Measurements from ENCODE around the gene ZNF365. TPM values are rescaled to one million over a fixed set of nuclear protein-coding genes. Genes with fewer than 3 reads are reported as not detected.

The ZNF365 gene
- total and polyA plus RNA-seq, 2 experiments from 2014 or later: 0.60 to 0.93 TPM

DNA sequence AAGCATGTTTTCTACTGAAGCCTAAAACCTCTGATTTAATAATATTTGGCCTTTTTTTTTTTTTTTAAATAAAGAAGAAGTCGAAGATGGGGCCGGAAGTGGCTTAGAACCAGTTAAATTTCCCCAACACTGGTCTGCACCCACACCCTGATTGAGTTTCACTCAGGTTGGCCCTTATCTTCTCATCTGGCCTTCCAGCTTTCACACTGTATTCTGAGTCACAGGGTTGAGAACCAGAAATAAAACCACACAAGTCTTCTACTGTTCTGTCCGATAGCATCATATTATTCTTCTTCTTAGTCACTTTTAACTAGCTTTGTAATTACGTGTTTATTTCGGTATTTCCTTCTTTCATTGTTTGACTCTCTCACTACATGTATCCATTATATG is 9.9 kb downstream of the ZNF365 start:
- no peak for TF ChIP-seq EZH2phosphoT487 (IDR thresholded peaks at IDR 0.05; ENCODE audit: low read depth, severe bottlenecking, unreplicated experiment)
- TF ChIP-seq, protein P1, sequence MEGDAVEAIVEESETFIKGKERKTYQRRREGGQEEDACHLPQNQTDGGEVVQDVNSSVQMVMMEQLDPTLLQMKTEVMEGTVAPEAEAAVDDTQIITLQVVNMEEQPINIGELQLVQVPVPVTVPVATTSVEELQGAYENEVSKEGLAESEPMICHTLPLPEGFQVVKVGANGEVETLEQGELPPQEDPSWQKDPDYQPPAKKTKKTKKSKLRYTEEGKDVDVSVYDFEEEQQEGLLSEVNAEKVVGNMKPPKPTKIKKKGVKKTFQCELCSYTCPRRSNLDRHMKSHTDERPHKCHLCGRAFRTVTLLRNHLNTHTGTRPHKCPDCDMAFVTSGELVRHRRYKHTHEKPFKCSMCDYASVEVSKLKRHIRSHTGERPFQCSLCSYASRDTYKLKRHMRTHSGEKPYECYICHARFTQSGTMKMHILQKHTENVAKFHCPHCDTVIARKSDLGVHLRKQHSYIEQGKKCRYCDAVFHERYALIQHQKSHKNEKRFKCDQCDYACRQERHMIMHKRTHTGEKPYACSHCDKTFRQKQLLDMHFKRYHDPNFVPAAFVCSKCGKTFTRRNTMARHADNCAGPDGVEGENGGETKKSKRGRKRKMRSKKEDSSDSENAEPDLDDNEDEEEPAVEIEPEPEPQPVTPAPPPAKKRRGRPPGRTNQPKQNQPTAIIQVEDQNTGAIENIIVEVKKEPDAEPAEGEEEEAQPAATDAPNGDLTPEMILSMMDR (IDR thresholded peaks at IDR 0.05; ENCODE audit: poor library complexity): no peak
- no peak for TF ChIP-seq EZH2 (IDR thresholded peaks at IDR 0.05; ENCODE audit: borderline replicate concordance)
- H3K79me2 ChIP-seq: no peaks in the 10 kb centered on the region
- H3K9me2 ChIP-seq (replicated peaks; ENCODE audit: insufficient read depth): no peaks in the 10 kb centered on the region
- no peak overlapping the region for H3K4me2 ChIP-seq
- no peak for DNase-seq (ENCODE audit: low spot score)
- no peak overlapping the region for H2AFZ ChIP-seq
- no peak overlapping the region for H3K4me3 ChIP-seq
- H3K4me1 ChIP-seq (ENCODE audit: insufficient read depth): no peaks in the 10 kb centered on the region
- no peaks in the 10 kb centered on the region for H4K20me1 ChIP-seq (ENCODE audit: insufficient read depth, poor library complexity, severe bottlenecking)
- 89% methylated on average over 5 of the region's 5 CpGs for WGBS (ENCODE audit: low lambda C conversion rate, missing lambda C conversion rate)
- no peaks in the 10 kb centered on the region for H3K27me3 ChIP-seq
- H3K36me3 ChIP-seq (replicated peaks; ENCODE audit: insufficient read depth, low read depth): no peaks in the 10 kb centered on the region
- H3K9me3 ChIP-seq (ENCODE audit: low read depth): no peaks in the 10 kb centered on the region
- H3K27ac ChIP-seq: no peak overlapping the region

DNA sequence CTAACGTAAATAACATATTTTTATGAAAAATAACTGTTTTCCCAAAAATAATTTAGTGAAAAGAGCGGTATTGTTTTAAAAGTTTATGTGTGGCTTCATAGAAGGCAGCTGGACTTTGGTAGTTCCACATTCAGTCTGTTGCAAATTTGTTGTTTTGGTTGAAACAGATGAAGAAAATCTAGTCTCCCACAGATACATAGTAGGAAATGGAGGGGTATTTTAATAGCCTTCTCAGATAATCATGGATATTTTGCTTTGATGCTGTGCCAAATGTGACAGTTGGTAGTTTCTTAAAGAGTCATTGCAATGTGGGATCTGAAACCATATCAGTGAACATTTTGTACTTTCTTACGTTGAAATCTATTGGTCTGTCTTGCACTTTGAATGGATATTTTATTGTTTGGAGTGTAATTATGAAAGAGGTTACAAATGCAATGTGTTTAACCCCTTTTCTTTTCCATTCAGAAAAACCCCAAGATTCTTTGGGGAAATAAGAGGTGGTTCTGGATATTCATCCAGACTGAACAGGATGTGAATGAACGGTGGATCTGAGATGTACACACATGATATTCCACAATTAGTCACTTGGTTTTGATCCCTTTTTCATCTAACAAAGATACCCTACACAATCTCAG is 10.4 kb downstream of the ZNF365 start:
- TF ChIP-seq, protein P1 (IDR thresholded peaks at IDR 0.05; ENCODE audit: poor library complexity): no peak
- TF ChIP-seq EZH2 (IDR thresholded peaks at IDR 0.05; ENCODE audit: borderline replicate concordance): no peak
- no peak for TF ChIP-seq EZH2phosphoT487 (IDR thresholded peaks at IDR 0.05; ENCODE audit: low read depth, severe bottlenecking, unreplicated experiment)
- DNase-seq (ENCODE audit: low spot score): no peak
- no peak overlapping the region for H3K4me2 ChIP-seq

DNA sequence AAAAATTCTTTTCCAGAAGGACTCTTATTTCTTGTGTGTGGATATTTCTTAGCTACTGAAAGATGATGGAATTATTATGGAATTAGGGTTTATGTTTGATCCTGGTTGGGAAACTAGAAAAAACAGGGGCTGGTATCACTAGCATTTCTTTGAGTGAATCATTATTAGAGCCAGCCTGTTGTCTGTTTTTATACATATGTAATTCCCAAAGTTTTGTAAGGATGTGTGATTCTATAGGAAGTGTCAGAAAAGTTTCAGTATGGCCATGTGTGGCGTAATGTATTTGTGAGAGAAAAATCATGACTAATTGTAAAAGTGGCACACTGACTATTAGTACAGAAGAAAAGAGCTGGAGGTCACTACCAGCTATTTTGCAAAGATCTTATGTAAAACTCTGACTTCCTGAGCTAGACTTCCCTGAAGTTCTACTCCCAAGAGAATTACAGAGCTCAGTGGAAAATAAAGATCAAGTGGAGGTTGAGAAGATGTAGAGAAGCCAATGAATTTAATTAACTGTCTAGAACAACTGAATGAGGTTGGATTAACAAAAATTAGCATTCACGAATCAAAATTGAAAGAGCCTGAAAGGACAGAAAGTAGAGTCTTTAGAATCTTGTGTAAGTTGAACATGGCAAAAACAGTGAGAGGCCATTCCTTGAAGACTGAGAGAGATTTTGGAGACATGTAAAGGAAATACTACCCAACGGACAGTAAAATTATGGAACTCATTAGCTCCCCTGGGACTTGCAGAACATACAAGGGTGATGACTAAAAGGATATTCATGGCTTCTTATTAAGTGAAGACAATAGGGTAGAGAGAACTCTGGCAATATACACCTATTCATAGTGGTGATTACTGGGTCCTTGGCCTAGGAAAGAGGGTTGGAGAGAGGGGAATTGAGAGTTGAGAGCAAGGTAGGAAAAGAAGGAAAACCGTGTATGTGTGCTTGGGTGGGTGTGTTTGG is 12.5 kb downstream of the ZNF365 start:
- no peaks in the 10 kb centered on the region for H3K9me3 ChIP-seq (ENCODE audit: low read depth)
- no peaks in the 10 kb centered on the region for H3K9me2 ChIP-seq (replicated peaks; ENCODE audit: insufficient read depth)
- H3K27me3 ChIP-seq: no peaks in the 10 kb centered on the region
- H3K4me3 ChIP-seq: no peak overlapping the region
- no peaks in the 10 kb centered on the region for H3K36me3 ChIP-seq (replicated peaks; ENCODE audit: insufficient read depth, low read depth)
- H2AFZ ChIP-seq: no peak overlapping the region
- no peak for TF ChIP-seq EZH2 (IDR thresholded peaks at IDR 0.05; ENCODE audit: borderline replicate concordance)
- TF ChIP-seq, protein P1 (IDR thresholded peaks at IDR 0.05; ENCODE audit: poor library complexity): no peak
- no peak for TF ChIP-seq EZH2phosphoT487 (IDR thresholded peaks at IDR 0.05; ENCODE audit: low read depth, severe bottlenecking, unreplicated experiment)
- H3K4me2 ChIP-seq: no peak overlapping the region
- no peaks in the 10 kb centered on the region for H3K79me2 ChIP-seq
- DNase-seq (ENCODE audit: low spot score): no peak
- no peaks in the 10 kb centered on the region for H4K20me1 ChIP-seq (ENCODE audit: insufficient read depth, poor library complexity, severe bottlenecking)
- WGBS (ENCODE audit: low lambda C conversion rate, missing lambda C conversion rate): 89% methylated on average over 4 of the region's 4 CpGs
- H3K4me1 ChIP-seq (ENCODE audit: insufficient read depth): no peaks in the 10 kb centered on the region
- H3K27ac ChIP-seq: no peak overlapping the region

More for the DNA sequence above, 10.4 kb downstream of the ZNF365 start:
- H3K36me3 ChIP-seq (replicated peaks; ENCODE audit: insufficient read depth, low read depth): no peaks in the 10 kb centered on the region
- H4K20me1 ChIP-seq (ENCODE audit: insufficient read depth, poor library complexity, severe bottlenecking): no peaks in the 10 kb centered on the region
- H3K4me3 ChIP-seq: no peak overlapping the region
- H3K9me2 ChIP-seq (replicated peaks; ENCODE audit: insufficient read depth): no peaks in the 10 kb centered on the region
- H2AFZ ChIP-seq: no peak overlapping the region
- no peak overlapping the region for H3K27ac ChIP-seq
- H3K9me3 ChIP-seq (ENCODE audit: low read depth): no peaks in the 10 kb centered on the region
- H3K27me3 ChIP-seq: no peaks in the 10 kb centered on the region
- H3K79me2 ChIP-seq: no peaks in the 10 kb centered on the region
- WGBS (ENCODE audit: low lambda C conversion rate, missing lambda C conversion rate): 81% methylated on average over 4 of the region's 4 CpGs
- no peaks in the 10 kb centered on the region for H3K4me1 ChIP-seq (ENCODE audit: insufficient read depth)

Data from hepatocyte (in vitro differentiated cells).